Measurements from ENCODE around the gene PTPRG.

Gene PTPRG

GRCh38 chr3:61562721-61563312 lies 1.4 kb downstream of the PTPRG start:
- DNase-seq (ENCODE audit: low read depth in 2 of 2) = no peak

- DNase-seq (ENCODE audit: low read depth in 2 of 2) = no peak
Observed at GRCh38 chr3:61563313-61564271, 2.2 kb downstream of the PTPRG start.

DNA sequence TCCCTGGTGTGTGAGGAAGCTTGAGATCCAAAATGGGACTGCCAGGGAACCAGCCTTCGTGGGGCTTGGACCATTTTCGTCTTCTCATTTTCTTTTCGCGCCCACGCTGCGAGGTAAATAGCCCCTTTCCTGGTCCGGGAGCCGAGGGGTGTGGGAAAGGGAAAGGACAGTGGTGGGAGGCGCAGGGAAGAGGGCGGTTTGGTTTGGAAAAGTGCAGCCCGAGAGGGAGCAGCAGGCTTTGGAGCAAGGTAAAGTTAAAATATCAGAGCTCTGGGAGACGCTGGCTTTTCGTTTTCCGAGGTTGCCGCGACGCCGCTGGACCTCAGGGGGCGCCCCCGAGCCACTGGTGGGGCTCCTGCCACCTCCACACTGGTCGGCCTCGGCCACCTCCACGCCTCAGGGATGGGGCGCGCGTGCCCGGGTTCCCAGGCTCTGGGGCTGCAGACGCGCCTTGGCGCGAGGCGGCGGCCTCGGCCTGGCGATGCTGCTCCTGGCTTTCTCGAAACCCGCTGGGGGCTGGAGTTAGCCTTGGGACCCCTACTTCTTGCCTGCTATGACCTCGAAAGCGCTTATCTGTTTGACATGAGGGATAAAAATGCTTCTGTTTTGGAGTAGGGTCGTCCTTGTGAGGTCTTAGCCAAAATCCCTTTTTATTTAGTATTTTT lies 3.2 kb downstream of the PTPRG start:
- DNase-seq (ENCODE audit: low read depth in 2 of 2) = no peak

GRCh38 chr3:61565569-61565968 lies 4.2 kb downstream of the PTPRG start:
- DNase-seq (ENCODE audit: low read depth in 2 of 2) = no peak

DNA sequence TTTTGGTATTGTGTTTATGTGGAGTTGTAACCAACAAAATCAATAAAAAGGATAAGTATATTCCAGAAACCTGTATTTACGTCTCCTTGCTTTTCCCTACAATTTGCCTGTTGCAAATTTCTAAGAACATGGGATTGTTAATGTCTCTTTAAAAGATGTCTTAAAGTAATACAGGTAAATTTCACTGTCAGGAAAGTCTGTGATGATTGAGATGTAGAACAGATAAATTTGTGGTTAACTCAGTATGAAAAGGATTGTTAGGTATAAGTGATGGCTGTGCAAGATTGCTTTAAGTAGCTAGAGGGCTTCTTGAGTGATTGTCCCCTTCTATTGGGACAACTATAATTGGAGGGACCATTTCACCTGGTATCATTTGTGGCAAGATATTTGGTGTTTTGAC lies 6.8 kb downstream of the PTPRG start:
- DNase-seq (ENCODE audit: low read depth in 2 of 2) = no peak

DNA sequence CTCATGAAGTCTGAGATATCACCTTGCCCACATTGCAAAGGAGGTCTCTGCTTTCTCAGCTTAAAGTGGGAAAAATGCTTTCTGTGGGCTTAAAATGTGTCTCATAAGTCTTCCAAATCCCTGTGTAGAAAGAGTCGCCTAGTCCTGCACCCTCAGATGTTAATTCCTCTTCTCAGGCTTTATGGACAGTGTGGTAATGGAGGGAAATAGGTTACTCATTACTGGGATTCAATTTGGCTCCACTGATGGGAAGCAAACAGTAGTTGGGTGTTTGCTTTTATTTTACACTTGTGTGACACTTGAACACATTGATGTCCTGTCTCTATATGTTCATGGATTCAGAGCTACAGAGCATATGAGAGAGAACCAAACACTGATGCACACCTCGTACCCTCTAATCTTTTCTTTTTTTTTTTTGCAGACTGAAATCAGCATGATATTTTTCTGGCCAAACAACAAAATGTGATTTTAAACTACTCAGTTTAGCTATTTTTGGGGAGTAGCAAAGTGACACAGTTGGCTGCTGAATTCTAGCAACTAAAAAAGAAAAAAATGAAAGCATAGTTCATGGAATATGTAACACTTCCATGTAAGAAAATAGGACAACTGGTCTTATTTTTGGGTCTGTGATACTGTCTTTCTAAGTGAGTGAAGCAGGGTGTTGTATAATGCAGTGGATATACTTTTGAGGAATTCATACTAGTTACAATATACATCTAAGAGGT lies 8.6 kb downstream of the PTPRG start:
- DNase-seq (ENCODE audit: low read depth in 2 of 2) = no peak

- DNase-seq (ENCODE audit: low read depth in 2 of 2) = no peak
Observed at GRCh38 chr3:61570813-61571212, 9.4 kb downstream of the PTPRG start.

DNA sequence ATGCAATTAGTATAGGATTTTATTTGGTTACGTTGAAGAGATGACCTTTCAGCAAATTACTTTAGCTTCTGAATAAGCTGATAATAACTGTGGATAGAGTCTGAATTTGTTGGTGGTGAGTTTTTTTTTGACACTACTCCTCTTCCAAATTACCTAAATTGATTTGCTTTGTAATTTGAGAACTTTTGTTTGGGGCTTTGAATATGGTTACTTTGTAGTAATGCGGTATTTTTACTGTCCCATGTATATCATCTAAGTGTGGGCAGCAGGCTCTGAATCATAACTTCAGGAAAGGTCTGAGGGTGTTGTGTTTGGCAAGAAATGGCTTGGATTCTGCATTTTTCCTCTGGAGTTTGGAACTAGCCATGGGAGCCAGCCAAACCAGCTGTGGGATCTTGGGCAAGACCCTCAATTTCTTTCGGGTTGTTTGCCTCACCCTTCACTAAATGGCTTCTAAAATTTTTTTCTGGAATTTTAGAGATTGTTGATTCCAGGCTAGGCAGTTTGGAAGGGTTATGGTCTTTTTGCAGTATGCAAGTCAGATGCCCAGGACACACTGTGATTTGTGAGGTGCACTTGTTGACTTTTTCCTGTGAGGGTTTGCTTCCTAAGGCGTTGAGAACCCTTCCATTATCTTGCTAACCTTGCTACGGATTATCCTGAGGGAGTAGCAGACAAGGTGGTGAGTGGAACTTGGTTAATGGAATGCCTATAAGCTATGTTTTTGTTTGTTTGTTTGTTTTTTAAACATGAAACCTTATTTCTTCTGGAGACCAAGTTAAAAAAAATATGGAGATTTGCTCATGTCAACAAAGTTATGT lies 10.4 kb downstream of the PTPRG start:
- peak; percentile 69 to 77 for DNase-seq (ENCODE audit: low read depth in 2 of 2)

- DNase-seq (ENCODE audit: low read depth in 2 of 2) = no peak
Observed at GRCh38 chr3:61572879-61573278, 11.5 kb downstream of the PTPRG start.

DNA sequence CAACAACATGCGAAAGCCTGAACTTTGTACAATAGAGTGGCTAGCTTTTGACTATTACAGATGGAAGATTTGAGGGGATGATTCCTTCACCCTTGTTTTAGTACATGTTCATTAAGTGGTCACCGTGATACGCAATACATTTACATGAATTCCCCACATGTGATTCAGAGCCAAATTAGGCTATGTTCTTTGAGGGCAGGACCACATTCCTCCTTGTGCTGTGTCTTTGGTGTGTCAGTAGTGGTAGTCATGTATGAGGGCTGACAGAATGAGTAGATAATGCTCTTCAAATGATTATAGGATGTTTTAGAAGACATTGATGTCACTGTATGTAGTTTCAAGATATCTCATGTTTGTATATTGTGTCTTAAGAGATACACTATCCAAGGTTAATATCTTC lies 12.1 kb downstream of the PTPRG start:
- DNase-seq (ENCODE audit: low read depth in 2 of 2) = no peak

DNA sequence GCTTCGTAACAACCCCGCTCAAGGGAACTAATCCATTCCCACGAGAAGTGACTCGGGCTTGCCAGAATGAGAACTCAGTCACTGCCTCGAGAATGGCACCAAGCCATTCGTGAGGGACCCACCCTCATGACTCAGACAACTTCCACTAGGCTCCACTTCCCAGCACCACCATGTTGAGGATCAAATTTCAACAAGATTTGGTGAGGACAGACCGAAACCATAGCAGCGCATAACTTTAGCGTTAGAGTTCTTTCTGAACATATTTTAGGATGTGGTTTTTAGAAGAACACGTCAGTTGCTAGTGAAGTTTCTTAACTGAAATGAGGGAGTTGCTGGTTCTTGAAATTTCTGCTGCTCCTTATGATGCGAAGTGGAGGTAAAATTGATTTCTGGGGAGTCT lies 13.5 kb downstream of the PTPRG start:
- peak; percentile 94 to 95 for DNase-seq (ENCODE audit: low read depth in 2 of 2)

DNA sequence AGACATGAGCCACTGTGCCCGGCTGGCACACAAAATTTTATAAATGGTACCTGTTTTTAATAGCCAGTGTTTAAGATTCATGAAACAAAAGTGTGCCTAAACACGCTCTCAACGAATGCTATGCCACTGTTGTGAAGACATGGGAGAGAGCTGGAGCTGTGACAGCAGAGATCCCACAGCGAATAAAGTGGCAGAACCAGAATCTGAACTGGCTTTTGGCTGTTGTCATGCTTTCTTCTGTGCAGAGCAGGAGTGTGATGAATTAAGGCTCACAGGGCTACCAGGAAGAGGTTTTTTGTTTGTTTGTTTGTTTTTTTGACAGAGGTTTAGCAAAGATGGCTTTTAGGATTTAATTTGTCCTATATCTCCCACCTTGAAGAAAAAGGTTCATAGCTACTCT lies 14.5 kb downstream of the PTPRG start:
- no peak for DNase-seq (ENCODE audit: low read depth in 2 of 2)

DNA sequence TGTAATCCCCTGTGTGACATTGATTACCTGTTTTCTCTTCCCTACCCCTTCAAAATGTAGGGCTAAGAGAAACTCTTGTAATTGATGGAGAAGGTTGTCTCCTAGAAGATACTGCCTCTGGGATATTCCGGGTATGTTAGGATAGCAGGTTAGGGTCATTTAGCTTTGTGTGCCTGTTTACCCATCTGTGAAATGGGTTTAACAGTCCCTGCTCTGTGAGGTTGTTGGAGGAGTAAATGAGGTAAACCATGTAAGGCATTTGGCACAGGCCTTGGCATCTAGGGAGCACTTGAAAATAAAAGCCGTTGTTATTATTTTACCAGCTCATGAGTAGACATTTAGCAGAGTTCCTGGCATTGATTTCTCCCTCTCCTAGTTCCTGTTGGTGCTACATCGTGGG lies 16.4 kb downstream of the PTPRG start:
- no peak for DNase-seq (ENCODE audit: low read depth in 2 of 2)

- DNase-seq (ENCODE audit: low read depth in 2 of 2) = no peak
Observed at GRCh38 chr3:61578667-61579367, 17.4 kb downstream of the PTPRG start.

- no peak for DNase-seq (ENCODE audit: low read depth in 2 of 2)
Observed at GRCh38 chr3:61579685-61580084, 18.3 kb downstream of the PTPRG start.

GRCh38 chr3:61580982-61581643 lies 19.7 kb downstream of the PTPRG start:
- no peak for DNase-seq (ENCODE audit: low read depth in 2 of 2)

GRCh38 chr3:61582287-61582686 lies 20.9 kb downstream of the PTPRG start:
- no peak for DNase-seq (ENCODE audit: low read depth in 2 of 2)

DNA sequence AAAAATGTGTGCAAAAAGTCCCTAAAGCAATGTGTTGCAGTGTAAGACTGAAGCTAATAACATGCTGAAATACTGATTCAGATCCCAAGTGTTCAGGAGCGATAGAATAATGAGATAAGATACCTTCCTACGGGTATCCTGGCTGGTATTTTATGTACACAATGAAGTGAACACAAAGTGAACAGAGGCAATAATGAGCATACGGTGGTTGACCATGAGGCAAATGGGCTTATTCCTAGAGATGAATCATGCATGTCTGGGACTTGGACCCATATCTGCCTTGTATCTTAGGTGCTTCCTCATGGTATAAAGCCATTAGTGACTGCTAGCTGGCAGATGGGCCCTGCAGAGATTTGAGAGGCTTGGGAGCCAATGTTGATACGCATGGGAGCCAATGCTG lies 21.5 kb downstream of the PTPRG start:
- DNase-seq (ENCODE audit: low read depth in 2 of 2) = no peak

DNA sequence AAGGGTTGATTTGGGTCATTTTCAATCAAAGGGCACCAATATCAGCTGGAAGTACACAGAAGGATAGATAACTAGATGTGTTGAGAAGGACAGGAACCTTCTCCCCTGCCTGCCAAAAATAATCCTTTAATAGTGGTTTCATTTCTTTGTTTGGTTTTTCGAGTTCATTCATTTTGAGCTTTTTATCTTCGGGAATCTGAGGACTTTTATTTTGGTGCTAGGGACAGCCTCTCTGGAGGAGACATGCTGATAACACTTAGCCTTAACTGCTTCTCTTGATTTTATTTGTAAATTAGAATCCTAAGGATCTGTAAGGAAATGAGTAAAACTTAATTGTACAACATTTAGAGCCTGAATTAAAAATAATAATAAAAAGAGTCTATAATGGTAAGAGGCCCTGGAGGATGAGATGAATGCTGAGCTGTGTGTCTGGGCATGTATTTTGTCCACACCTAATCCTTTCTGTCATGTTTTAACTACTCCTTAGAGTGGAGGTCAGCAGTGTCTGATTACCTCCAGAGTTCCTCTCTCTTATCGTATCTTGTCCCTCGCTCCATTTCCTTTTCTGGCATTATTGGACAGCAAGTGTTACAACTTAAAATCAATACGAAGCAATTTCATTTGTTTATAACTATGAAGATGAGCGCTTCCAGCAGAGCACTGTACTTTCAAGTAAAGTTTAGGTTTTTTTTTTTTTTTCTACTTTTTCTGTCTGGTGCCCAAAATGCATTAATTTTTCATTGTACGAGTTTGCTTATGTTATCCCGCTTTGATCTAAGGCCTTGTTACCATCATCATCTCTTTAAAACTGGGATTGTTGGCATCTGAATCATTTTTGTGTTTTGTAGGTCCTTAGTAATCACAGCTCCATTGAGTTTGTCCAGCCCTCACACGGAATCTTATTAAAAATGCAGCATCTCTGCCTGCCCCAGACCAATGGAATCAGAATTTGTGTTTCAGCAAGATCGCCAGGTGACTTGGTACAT lies 22.8 kb downstream of the PTPRG start:
- DNase-seq (ENCODE audit: low read depth in 2 of 2) = no peak
